Activated naive CD4-positive, alpha-beta T cell treated with anti-CD3 and anti-CD28 coated beads, Interleukin-2, amount 50 U/mL, for 72 hours (primary cell): Measurements from ENCODE around the gene SESN1. TPM values are rescaled to one million over a fixed set of nuclear protein-coding genes. Genes with fewer than 3 reads are reported as not detected.
"Not testable (repeated sequence)": the region's sequence is repeated elsewhere in the genome, so short reads cannot be mapped to it uniquely, and the experiment has no call there.

Experiments used
- ATAC-seq, 2 donors: fragments of 150-1000 bp; cut with Tn5 transposase; 2 replicates each; pipeline ENCODE4 v1.10.0; 2021; ENCODE audit warnings: mild to moderate bottlenecking in 2 of 2, moderate library complexity in 2 of 2
- DNase-seq, 2 donors: peaks; one replicate each; pipeline ENCODE4 v3.0.0; 2021 to 2022; ENCODE audit warnings: low spot score in 2 of 2
- H3K27ac Mint-ChIP-seq, 2 donors: one replicate each; pipeline ENCODE4 v1.8.0; 2022; ENCODE audit warnings: mild to moderate bottlenecking in 2 of 2, mixed read lengths in 2 of 2
- H3K36me3 Mint-ChIP-seq, 2 donors: one replicate each; pipeline ENCODE4 v1.8.0; 2022; ENCODE audit warnings: mixed read lengths in 2 of 2
- H3K9me3 Mint-ChIP-seq, 2 donors: one replicate each; pipeline ENCODE4 v1.8.0; 2022; ENCODE audit warnings: mixed read lengths in 2 of 2
- total RNA-seq, 2 donors: library from RNA; stranded (reverse); gene quantifications; one replicate each; pipeline ENCODE4 v1.2.3, GENCODE V29; 2022

The SESN1 gene
- total RNA-seq, 2 donors from 2014 or later: 10.3 to 29.1 TPM

GRCh38 chr6:109002882-109003281, 91.8 kb downstream of the SESN1 start:
- Mint-ChIP-seq H3K9me3 (no peaks in the 10 kb centered on the region), H3K36me3 (peaks cover 0 to 9% of the 10 kb centered on the region in 2 donors), H3K27ac (no peak overlapping the region)
- DNase-seq: no peak
- ATAC-seq: no peak

GRCh38 chr6:109002051-109002697, 92.5 kb downstream of the SESN1 start:
- Mint-ChIP-seq H3K9me3 (no peaks in the 10 kb centered on the region), H3K36me3 (peaks cover 0 to 9% of the 10 kb centered on the region in 2 donors), H3K27ac (no peak overlapping the region)
- no peak for DNase-seq
- ATAC-seq: no peak

GRCh38 chr6:109001291-109001894, 93.3 kb downstream of the SESN1 start:
- Mint-ChIP-seq H3K27ac (no peak overlapping the region), H3K36me3 (peaks cover 0 to 9% of the 10 kb centered on the region in 2 donors), H3K9me3 (no peaks in the 10 kb centered on the region)
- DNase-seq (no peak), ATAC-seq (no peak)

- ATAC-seq (no peak), DNase-seq (no peak)
- no peak overlapping the region for H3K27ac Mint-ChIP-seq
- no peaks in the 10 kb centered on the region for H3K9me3 Mint-ChIP-seq
- H3K36me3 Mint-ChIP-seq: peaks cover 0 to 9% of the 10 kb centered on the region in 2 donors
These were observed 94.4 kb downstream of the SESN1 start for GRCh38 chr6:109000289-109000688.

GRCh38 chr6:108999428-108999827, 95.2 kb downstream of the SESN1 start:
- H3K9me3 Mint-ChIP-seq: no peaks in the 10 kb centered on the region
- peaks cover 0 to 9% of the 10 kb centered on the region in 2 donors for H3K36me3 Mint-ChIP-seq
- ATAC-seq (no peak), DNase-seq (no peak)
- H3K27ac Mint-ChIP-seq: no peak overlapping the region

GRCh38 chr6:108998485-108998884, 96.2 kb downstream of the SESN1 start:
- peaks cover 0 to 9% of the 10 kb centered on the region in 2 donors for H3K36me3 Mint-ChIP-seq
- H3K9me3 Mint-ChIP-seq: no peaks in the 10 kb centered on the region
- H3K27ac Mint-ChIP-seq: no peak overlapping the region
- DNase-seq: no peak
- ATAC-seq: no peak

GRCh38 chr6:108996208-108996607, 98.4 kb downstream of the SESN1 start:
- peaks cover 0 to 14% of the 10 kb centered on the region in 2 donors for H3K36me3 Mint-ChIP-seq
- DNase-seq (no peak), ATAC-seq (no peak)
- H3K9me3 Mint-ChIP-seq: no peaks in the 10 kb centered on the region
- no peak overlapping the region for H3K27ac Mint-ChIP-seq

- H3K27ac Mint-ChIP-seq: no peak overlapping the region
These were observed 99.3 kb downstream of the SESN1 start for GRCh38 chr6:108995296-108995695.

GRCh38 chr6:108993876-108994275, 100.8 kb downstream of the SESN1 start:
- DNase-seq (no peak), ATAC-seq (no peak)
- Mint-ChIP-seq H3K27ac (no peak overlapping the region), H3K9me3 (no peaks in the 10 kb centered on the region), H3K36me3 (peaks cover 0 to 12% of the 10 kb centered on the region in 2 donors)

More at GRCh38 chr6:108995296-108995695, 99.3 kb downstream of the SESN1 start:
- no peaks in the 10 kb centered on the region for H3K9me3 Mint-ChIP-seq
- DNase-seq (no peak), ATAC-seq (no peak)
- peaks cover 0 to 14% of the 10 kb centered on the region in 2 donors for H3K36me3 Mint-ChIP-seq

GRCh38 chr6:108989700-108990099, 104.9 kb downstream of the SESN1 start:
- no peak for DNase-seq
- Mint-ChIP-seq H3K9me3 (no peaks in the 10 kb centered on the region), H3K27ac (no peak overlapping the region), H3K36me3 (peaks cover 0 to 18% of the 10 kb centered on the region in 2 donors)
- ATAC-seq: no peak

GRCh38 chr6:108988765-108989164, 105.9 kb downstream of the SESN1 start:
- Mint-ChIP-seq H3K36me3 (peaks cover 0 to 18% of the 10 kb centered on the region in 2 donors), H3K27ac (no peak overlapping the region), H3K9me3 (no peaks in the 10 kb centered on the region)
- DNase-seq: no peak
- ATAC-seq: no peak

GRCh38 chr6:108988296-108988695, 106.3 kb downstream of the SESN1 start:
- no peak overlapping the region for H3K27ac Mint-ChIP-seq
- DNase-seq: no peak
- H3K9me3 Mint-ChIP-seq: peaks cover 0 to under 1% of the 10 kb centered on the region in 2 donors
- H3K36me3 Mint-ChIP-seq: peaks cover 0 to 18% of the 10 kb centered on the region in 2 donors
- no peak for ATAC-seq

GRCh38 chr6:108987156-108987555, 107.5 kb downstream of the SESN1 start:
- DNase-seq (no peak), ATAC-seq (no peak)
- no peak overlapping the region for H3K27ac Mint-ChIP-seq
- H3K9me3 Mint-ChIP-seq: peaks cover 0 to 5% of the 10 kb centered on the region in 2 donors
- H3K36me3 Mint-ChIP-seq: peaks cover 0 to 18% of the 10 kb centered on the region in 2 donors

- Mint-ChIP-seq H3K9me3 (peaks cover 7 to 10% of the 10 kb centered on the region in 2 donors), H3K36me3 (peaks cover 5 to 19% of the 10 kb centered on the region in 2 donors), H3K27ac (no peak overlapping the region)
- no peak for ATAC-seq
- DNase-seq: no peak
These were observed 109.3 kb downstream of the SESN1 start for GRCh38 chr6:108985301-108985700.

GRCh38 chr6:108983151-108983550, 111.5 kb downstream of the SESN1 start:
- Mint-ChIP-seq H3K9me3 (peaks cover 23 to 25% of the 10 kb centered on the region in 2 donors), H3K27ac (no peak overlapping the region), H3K36me3 (peaks cover 15 to 27% of the 10 kb centered on the region in 2 donors)
- no peak for ATAC-seq
- DNase-seq: no peak

GRCh38 chr6:108982154-108983113, 112.2 kb downstream of the SESN1 start:
- Mint-ChIP-seq H3K36me3 (peaks cover 15 to 33% of the 10 kb centered on the region in 2 donors), H3K27ac (no peak overlapping the region), H3K9me3 (peaks cover 29 to 31% of the 10 kb centered on the region in 2 donors)
- no peak for DNase-seq
- no peak for ATAC-seq

GRCh38 chr6:108978638-108979037, 116.0 kb downstream of the SESN1 start:
- ATAC-seq, H3K27ac Mint-ChIP-seq, DNase-seq: not testable (repeated sequence)
- H3K36me3 Mint-ChIP-seq: peaks cover 22 to 34% of the 10 kb centered on the region in 2 donors
- peaks cover 29 to 31% of the 10 kb centered on the region in 2 donors for H3K9me3 Mint-ChIP-seq
